KBM-7 (cell line): ENCODE measurements around the gene SHISAL1.
"Not testable (repeated sequence)": the region's sequence is repeated elsewhere in the genome, so short reads cannot be mapped to it uniquely, and the experiment has no call there.

Experiments
- DNase-seq: peaks from one replicate; pipeline ENCODE4 v3.0.0-alpha.2; 2015
- in situ Hi-C: fragments of 300-500 bp; cut with MboI; formaldehyde crosslinking; loops from 2 replicates; pipeline ENCODE4 v1.14.3; 2020; ENCODE audit warnings: low sequenced_read_pairs, low pct_unique_long_range_greater_than_20kb, mixed read lengths

The SHISAL1 gene

GRCh38 chr22:44307509-44308169, 5.1 kb downstream of the SHISAL1 start:
- no peak for DNase-seq
- in situ Hi-C loops, result no loop called here

DNA sequence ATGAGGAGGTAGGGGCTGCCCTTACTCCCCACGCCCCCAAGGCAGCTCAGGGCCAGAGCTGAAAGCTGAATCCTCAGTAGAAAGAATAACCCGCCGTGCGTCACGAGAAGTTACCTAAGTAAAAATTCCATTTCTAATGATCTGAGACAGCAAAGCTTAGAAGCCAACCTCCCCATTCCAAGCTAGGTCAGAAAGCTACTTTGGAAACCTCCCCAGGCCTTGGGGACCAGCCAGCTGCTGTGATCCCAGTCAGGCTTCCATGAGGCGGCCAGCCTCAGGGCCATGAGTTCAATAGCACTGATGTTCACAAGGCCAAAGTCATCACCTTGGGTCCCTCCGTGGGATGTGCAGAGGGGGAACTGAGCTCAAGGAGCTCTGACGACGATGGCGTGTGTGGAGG, 6.9 kb downstream of the SHISAL1 start:
- in situ Hi-C loops, result no loop called here
- DNase-seq, result no peak

DNA sequence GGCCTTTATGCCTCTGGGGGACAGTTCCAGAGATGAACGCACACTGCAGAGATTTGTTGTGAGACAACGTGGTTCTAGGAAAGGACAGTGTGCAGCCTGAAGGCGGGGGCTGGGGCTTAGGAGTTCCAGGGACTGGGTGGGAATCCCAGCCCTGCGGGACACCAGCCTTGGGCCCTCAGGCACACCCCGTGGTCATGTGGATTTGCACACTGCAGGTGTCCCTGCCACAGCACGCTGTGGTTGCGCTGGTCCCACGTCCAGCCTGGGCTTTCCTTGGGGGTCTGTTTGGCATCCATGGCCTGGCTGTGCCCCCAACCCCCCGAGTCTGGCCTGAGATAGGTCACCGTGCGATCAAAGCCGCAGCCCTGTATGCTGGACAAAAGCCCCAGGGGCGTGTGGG, 7.3 kb downstream of the SHISAL1 start:
- in situ Hi-C loops, result no loop called here
- no peak for DNase-seq

GRCh38 chr22:44304911-44305310, 7.8 kb downstream of the SHISAL1 start:
- no peak for DNase-seq
- in situ Hi-C loops, result no loop called here

GRCh38 chr22:44304354-44304753, 8.4 kb downstream of the SHISAL1 start:
- in situ Hi-C loops, result no loop called here
- DNase-seq, result no peak

- DNase-seq, in situ Hi-C loops: not testable (repeated sequence)
Measured at GRCh38 chr22:44302363-44302762, 10.4 kb downstream of the SHISAL1 start.

DNA sequence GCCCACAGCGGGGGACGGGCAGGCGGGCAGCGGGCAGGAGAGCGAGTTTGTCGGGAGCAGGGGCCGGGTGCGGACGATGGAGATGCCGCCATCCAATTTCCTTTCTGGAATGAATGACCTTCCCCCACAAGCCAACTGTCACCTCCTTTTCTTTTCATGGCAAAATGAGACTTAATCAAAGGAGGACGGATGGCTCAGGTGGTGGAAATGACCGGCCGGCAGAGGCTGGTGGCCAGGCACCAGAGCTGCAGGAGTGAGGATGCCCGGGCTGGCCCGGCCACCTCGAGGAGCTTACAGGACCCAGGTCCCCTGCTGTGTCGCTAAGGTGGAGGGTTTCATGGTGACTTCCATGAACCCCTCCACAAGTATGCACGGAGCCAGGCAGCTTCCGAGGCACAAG, 11.7 kb downstream of the SHISAL1 start:
- in situ Hi-C loops, result no loop called here
- no peak for DNase-seq

DNA sequence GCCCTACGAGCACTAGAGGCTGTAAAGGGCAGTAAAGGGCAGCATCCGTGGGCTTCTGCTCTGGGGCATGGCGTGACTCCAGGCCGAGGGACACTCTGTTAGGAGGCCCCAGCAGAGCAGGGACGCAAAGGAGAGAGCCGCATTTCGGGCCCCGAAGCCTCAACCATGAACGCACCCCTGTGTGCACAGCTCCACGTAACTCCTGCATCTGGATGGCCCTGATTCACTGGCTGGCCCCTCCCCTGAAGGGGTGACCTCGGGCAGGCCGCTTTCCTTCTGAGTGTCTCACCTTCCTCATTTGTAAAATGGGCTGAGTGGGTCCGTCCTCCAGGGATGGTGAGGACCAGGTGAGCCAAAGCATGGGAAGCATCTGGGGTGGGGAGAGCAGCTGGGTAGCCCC, 13.6 kb downstream of the SHISAL1 start:
- no peak for DNase-seq
- in situ Hi-C loops, result no loop called here

- DNase-seq, result no peak
- in situ Hi-C loops, result no loop called here
Measured at GRCh38 chr22:44298406-44299091, 14.2 kb downstream of the SHISAL1 start.

- no peak for DNase-seq
- in situ Hi-C loops, result no loop called here
Measured at GRCh38 chr22:44297470-44298061, 15.2 kb downstream of the SHISAL1 start.

DNA sequence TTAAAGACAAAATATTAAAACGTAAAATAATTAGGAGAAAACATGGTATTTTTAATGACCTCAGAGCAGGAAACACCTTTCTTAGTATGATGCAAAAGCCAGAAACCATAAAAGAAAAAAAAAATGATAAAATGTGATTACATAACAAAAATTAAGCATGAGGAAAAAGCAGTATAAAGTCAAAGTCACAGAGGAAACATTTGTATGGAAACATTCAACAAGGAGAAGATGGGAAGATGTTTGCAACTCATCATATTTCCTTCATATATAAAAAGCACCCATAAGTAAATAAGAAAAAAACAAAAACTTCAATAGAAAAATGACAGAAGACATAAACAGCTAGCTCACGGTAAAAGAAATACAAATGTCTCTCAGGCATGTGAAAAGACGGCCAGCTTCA, 17.3 kb downstream of the SHISAL1 start:
- no peak for DNase-seq
- in situ Hi-C loops, result no loop called here

GRCh38 chr22:44293876-44294275, 18.9 kb downstream of the SHISAL1 start:
- no peak for DNase-seq
- in situ Hi-C loops, result no loop called here

- in situ Hi-C loops, result no loop called here
- no peak for DNase-seq
Measured at GRCh38 chr22:44293034-44293433, 19.7 kb downstream of the SHISAL1 start.

DNA sequence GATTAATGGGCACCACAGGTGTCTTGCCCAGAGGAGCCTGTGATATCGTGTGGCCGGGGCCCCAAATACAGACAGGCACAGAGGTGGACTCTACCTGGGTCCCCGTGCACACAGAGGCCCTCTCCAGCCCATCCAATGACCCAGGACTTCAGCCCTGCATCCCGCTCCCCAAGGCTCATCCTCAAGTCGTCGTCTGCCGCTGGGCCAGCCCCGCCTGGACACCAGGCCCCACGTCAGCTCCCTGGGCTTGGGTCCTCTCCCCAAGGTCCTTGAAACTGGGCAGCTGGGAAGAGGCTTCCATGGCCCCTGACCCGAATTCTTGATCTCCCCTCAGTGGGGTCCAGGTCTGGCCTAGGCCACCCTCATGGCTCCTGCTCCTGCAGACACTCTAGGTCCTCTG, 20.2 kb downstream of the SHISAL1 start:
- in situ Hi-C loops, result no loop called here
- no peak for DNase-seq

DNA sequence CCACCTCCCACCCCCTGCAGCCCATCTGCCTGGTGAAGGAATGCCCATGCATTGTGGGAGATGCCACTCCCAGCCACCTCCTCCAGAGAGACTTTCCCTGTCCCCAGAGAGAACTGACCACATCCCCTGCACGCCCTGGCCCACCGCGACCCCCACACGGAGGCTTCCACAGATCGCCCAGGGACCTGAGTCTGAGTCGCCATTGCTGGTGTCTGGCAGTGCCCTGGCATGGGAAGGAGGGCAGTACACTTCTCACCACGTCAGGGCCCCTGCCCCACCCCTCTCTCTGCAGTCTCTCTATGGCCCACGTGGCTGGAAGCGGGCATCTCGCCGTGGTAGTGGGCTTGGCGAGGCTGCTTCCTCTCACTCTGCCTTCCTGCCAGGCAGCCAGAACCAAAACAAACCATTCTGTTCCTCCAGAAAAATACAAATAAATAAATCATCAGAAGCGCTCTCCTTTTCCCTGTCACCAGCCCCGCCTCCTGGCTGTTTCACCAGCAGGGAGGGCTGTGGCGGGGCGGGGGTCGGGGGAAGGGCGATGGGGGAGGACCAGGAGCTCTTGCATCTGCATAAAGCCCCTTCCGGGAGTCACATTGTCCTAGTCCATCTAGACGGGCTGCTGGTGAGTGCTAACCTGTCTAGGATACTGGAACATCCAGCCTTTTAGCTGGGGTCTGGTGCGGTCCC, 20.9 kb downstream of the SHISAL1 start:
- no peak for DNase-seq
- in situ Hi-C loops, result no loop called here

GRCh38 chr22:44291265-44291664, 21.5 kb downstream of the SHISAL1 start:
- in situ Hi-C loops, result no loop called here
- DNase-seq, result no peak

DNA sequence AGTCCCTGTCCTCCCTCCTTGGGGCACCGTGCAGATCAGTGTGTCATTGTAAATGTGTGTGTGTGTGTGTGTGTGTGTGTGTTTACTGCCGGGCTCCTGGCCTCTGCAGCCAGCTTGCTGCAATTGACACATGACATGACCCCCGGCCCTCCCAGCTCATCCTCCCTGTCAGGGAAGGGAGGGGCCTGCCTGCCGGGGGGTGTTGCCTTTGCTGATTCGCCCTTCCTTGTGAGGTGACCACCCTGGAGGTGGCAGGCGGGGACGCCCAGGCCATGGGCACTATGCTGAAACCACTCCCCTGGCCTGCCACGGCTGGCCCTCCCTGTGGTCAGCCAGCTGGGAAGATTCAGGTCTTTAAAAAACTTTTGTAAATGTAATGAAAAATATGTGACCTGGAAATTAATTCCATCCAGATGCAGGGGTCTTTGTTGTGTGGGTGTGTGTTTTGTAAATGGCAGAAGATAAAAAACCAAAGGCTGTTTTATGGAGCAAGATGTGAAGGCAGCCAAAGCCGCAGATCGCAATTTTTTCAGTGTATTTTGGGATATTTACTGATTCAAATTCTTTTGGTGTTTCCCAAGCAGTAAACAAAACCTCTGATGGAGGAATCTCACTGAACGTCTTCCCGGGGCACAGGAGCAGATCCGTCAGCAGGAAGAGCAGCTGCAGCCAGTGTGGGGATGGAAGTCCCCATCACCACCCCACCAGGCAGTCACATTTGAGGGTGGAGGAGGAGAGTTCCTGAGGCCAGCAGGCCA, 23.2 kb downstream of the SHISAL1 start:
- DNase-seq, result no peak
- in situ Hi-C loops, result no loop called here

GRCh38 chr22:44288913-44289312, 23.8 kb downstream of the SHISAL1 start:
- DNase-seq, result no peak
- in situ Hi-C loops, result no loop called here

DNA sequence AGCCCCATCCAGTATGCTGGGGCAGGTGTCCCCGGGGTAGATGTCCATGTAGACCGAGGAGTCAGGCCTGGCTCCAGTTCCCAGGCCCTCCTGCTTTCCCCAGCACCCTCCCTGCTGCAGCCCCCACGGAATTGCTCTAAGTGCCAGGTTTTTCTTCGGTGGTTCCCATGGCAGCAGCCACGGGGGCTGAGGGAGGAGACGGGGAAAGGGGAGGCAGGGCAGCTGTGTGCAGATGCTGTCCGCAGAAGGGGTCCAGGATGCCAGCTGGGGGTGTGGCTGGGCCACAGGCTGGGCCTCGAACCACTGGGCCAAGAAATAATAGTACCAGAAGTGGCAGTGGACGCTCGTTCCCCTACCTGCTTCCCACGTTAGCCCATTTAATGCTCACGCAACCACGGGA, 25.0 kb downstream of the SHISAL1 start:
- in situ Hi-C loops, result no loop called here
- DNase-seq, result no peak
